Measurements from ENCODE around the gene SPATS2L. TPM values are rescaled to one million over a fixed set of nuclear protein-coding genes. Genes with fewer than 3 reads are reported as not detected.

Gene SPATS2L
- total RNA-seq, 6 donors from 2014 or later, result 57.6 to 127 (median 80.4) TPM

DNA sequence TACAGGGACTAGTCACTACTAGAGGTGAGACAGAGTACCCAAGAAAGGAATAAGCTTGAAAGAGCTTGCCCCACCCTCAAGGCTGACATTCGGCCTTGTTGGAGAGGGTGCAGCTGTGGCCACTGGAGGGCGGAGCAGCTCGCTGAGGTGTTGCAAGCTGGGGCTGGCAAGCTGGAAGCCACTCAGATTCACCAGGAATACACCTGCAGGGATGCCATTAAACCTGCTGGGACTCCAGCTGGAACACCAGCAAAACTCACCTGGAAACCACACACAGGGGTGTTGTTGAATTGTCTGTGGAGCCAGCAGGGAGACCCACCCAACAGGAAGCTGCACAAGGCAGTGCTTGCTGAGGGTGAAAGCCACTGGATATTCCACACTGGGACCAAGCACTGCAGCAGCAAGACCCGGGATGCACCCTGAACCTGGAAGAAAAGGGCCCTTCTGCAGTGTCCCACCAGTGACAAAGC lies 177.3 kb downstream of the SPATS2L start:
- H3K4me1 ChIP-seq, result peaks cover 8 to 17% (median 13%) of the 10 kb centered on the region in 4 donors
- H3K36me3 ChIP-seq, result peaks cover 0 to 8% (median 0%) of the 10 kb centered on the region in 4 donors
- H3K27me3 ChIP-seq, result no peaks in the 10 kb centered on the region
- no peaks in the 10 kb centered on the region for H3K9me3 ChIP-seq
- no peak overlapping the region for H3K27ac ChIP-seq
- WGBS, 2 donors, result 35 to 39% methylated on average over 4 of the region's 4 CpGs
- TF ChIP-seq, protein P1, sequence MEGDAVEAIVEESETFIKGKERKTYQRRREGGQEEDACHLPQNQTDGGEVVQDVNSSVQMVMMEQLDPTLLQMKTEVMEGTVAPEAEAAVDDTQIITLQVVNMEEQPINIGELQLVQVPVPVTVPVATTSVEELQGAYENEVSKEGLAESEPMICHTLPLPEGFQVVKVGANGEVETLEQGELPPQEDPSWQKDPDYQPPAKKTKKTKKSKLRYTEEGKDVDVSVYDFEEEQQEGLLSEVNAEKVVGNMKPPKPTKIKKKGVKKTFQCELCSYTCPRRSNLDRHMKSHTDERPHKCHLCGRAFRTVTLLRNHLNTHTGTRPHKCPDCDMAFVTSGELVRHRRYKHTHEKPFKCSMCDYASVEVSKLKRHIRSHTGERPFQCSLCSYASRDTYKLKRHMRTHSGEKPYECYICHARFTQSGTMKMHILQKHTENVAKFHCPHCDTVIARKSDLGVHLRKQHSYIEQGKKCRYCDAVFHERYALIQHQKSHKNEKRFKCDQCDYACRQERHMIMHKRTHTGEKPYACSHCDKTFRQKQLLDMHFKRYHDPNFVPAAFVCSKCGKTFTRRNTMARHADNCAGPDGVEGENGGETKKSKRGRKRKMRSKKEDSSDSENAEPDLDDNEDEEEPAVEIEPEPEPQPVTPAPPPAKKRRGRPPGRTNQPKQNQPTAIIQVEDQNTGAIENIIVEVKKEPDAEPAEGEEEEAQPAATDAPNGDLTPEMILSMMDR (IDR thresholded peaks at IDR 0.05), result peak in 4 of 6 experiments; percentile 35 to 61 (median 56)
- TF ChIP-seq POLR2AphosphoS5 (IDR thresholded peaks at IDR 0.05) (no peak), POLR2A (IDR thresholded peaks at IDR 0.05) (no peak)
- peak; percentile 52 to 74 for DNase-seq
- peak; percentile 46 to 71 for ATAC-seq (ENCODE audit: low FRiP score in 2 of 2)
- H3K4me3 ChIP-seq, result no peak overlapping the region

DNA sequence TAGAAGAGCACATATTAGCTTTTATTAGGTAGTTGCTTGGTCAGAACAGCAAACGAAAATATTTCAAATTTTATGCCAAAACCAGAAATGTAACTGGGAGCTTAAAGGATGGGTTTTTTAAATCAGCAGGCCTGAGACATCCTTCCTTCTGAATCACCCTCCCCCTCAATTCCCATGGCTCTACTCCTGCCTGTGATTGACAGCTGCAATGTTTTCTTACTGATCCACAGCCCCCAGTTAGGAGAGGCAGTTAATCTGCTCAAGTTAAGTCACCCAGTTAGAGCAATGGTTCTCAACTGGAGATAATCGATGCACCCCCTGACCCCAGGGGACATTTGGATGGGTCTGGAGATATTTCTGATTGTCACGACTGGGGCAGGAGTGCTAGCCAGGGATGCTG lies 178.4 kb downstream of the SPATS2L start:
- TF ChIP-seq POLR2AphosphoS5 (IDR thresholded peaks at IDR 0.05) (no peak), POLR2A (IDR thresholded peaks at IDR 0.05) (no peak), EP300 (IDR thresholded peaks at IDR 0.05) (no peak)
- TF ChIP-seq, protein P1 (IDR thresholded peaks at IDR 0.05), result no peak
- Histone ChIP-seq H3K4me1 (peaks cover 4 to 8% (median 7%) of the 10 kb centered on the region in 4 donors), H3K36me3 (peaks cover 4 to 8% (median 7%) of the 10 kb centered on the region in 4 donors), H3K9me3 (no peaks in the 10 kb centered on the region), H3K4me3 (no peak overlapping the region), H3K27ac (no peak overlapping the region), H3K27me3 (no peaks in the 10 kb centered on the region)
- WGBS, 2 donors, result 83 to 91% methylated on average over 3 of the region's 3 CpGs
- DNase-seq (no peak), ATAC-seq (ENCODE audit: low FRiP score in 2 of 2) (no peak)

DNA sequence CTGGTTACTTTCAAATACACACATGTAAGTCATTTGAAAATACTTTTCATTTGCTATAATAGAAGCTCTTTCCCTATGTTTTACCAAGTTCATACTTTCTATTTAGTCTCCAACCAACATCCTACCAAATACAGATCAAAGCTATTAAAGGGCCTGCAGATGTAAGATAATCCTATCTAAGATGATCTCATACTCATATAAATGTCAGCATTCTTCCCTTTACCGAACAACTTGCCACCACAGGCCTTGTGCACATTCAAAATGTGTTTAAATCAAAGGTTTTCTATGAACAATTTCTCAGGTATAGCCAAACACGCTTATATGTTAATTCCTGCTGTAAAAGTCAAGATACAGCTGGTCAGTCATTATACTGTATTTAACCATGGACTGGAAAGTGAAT lies 180.0 kb downstream of the SPATS2L start:
- no peak overlapping the region for H3K27ac ChIP-seq
- 58 to 67% methylated on average over 2 of the region's 2 CpGs for WGBS, 2 donors

DNA sequence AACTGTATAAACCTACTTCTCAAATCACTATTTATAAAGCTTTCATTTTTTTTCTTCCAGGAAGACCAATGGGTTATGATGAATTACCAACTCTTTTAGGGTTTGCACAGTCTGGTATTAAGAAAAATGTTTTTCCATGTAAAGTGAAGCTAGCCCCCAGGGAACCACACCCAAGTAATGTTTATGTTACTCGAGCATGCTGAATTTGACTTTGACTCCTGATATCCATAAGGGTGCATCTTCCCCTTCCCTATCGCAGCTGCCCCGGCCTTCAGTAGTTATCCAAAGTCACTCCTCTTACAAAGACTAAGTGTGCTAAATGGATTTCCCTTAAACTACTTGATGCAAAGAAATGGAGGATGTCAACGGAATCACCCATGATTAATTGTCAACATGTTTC lies 181.7 kb downstream of the SPATS2L start:
- no peaks in the 10 kb centered on the region for H3K9me3 ChIP-seq
- WGBS, 2 donors, result 80 to 85% methylated on average over 4 of the region's 4 CpGs
- H3K36me3 ChIP-seq, result peaks cover 10 to 33% (median 23%) of the 10 kb centered on the region in 4 donors
- no peak overlapping the region for H3K4me3 ChIP-seq
- no peak for DNase-seq
- H3K4me1 ChIP-seq, result peaks cover 0 to 8% (median 0%) of the 10 kb centered on the region in 4 donors
- TF ChIP-seq, protein P1 (IDR thresholded peaks at IDR 0.05), result no peak
- TF ChIP-seq POLR2A (IDR thresholded peaks at IDR 0.05) (no peak), EP300 (IDR thresholded peaks at IDR 0.05) (no peak), POLR2AphosphoS5 (IDR thresholded peaks at IDR 0.05) (no peak)
- no peak for ATAC-seq (ENCODE audit: low FRiP score in 2 of 2)
- no peak overlapping the region for H3K27ac ChIP-seq
- H3K27me3 ChIP-seq, result no peaks in the 10 kb centered on the region

More for the DNA sequence above, 180.0 kb downstream of the SPATS2L start:
- Histone ChIP-seq H3K4me3 (no peak overlapping the region), H3K36me3 (peaks cover 4 to 21% (median 15%) of the 10 kb centered on the region in 4 donors), H3K27me3 (no peaks in the 10 kb centered on the region), H3K4me1 (peaks cover 0 to 8% (median 1%) of the 10 kb centered on the region in 4 donors), H3K9me3 (no peaks in the 10 kb centered on the region)
- TF ChIP-seq, protein P1 (IDR thresholded peaks at IDR 0.05), result no peak
- TF ChIP-seq POLR2AphosphoS5 (IDR thresholded peaks at IDR 0.05) (no peak), EP300 (IDR thresholded peaks at IDR 0.05) (no peak), POLR2A (IDR thresholded peaks at IDR 0.05) (no peak)
- no peak for ATAC-seq (ENCODE audit: low FRiP score in 2 of 2)
- no peak for DNase-seq

DNA sequence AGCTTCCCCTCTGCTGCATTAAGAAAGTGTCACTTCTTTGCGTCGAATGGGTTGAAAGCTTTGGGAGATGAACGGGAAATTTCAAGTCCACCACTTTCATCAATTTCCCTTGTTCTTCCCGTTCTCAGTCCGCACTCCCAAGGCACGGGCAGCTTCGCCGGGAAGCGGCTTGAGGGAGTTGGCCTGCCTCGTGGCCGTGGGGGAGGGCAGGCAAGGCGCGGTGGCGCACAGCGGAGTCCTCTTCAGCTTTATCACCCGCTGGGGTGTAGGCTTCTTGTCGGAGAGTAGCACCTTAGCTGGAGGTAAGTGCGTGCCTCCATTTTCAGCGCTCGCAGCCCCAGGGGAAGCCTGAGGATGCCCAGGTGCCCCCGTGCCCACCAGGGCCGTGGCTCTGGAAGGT lies 183.5 kb downstream of the SPATS2L start:
- ATAC-seq (ENCODE audit: low FRiP score in 2 of 2), result no peak
- TF ChIP-seq POLR2A (IDR thresholded peaks at IDR 0.05), result no peak
- TF ChIP-seq, protein P1 (IDR thresholded peaks at IDR 0.05), result no peak
- TF ChIP-seq EP300 (IDR thresholded peaks at IDR 0.05), result no peak
- no peak for TF ChIP-seq POLR2AphosphoS5 (IDR thresholded peaks at IDR 0.05)
- WGBS, 2 donors, result 96 to 97% methylated on average over 17 to 22 of the region's 22 CpGs

More for the DNA sequence above, 183.5 kb downstream of the SPATS2L start:
- H3K9me3 ChIP-seq, result no peaks in the 10 kb centered on the region
- H3K4me1 ChIP-seq, result no peaks in the 10 kb centered on the region
- peak in 1 of 2 donors; percentile 72 for DNase-seq
- H3K27me3 ChIP-seq, result no peaks in the 10 kb centered on the region
- H3K4me3 ChIP-seq, result no peak overlapping the region
- no peak overlapping the region for H3K27ac ChIP-seq
- peaks cover 10 to 44% (median 28%) of the 10 kb centered on the region in 4 donors for H3K36me3 ChIP-seq
